Spleen (tissue), 7 donors: ENCODE results near the gene SLC1A3.

Experiments used
- CTCF ChIP-seq, 11 experiments: fragments of 200-600 bp in 7 of 11; fragments of 450-650 bp in 4 of 11; sonication (generic) in 4 of 11; IDR thresholded peaks in 8 of 11; conservative IDR thresholded peaks in 3 of 11; 1 replicate in 7 of 11; 2 replicates in 4 of 11; pipeline versions ENCODE4 v1.4.0 to v1.8.0; 2016 to 2021; ENCODE audit warnings: antibody characterized with exemption in 11 of 11, inconsistent platforms in 4 of 11, mild to moderate bottlenecking in 1 of 11
- POLR2A ChIP-seq, 3 donors: fragments of 450-650 bp; IDR thresholded peaks; one replicate each; pipeline ENCODE4 v1.5.1; 2017; ENCODE audit warnings: antibody characterized with exemption in 3 of 3, mild to moderate bottlenecking in 1 of 3
- donor health status: DM: no; HTN: no; CAD: no; lungs with moderate emphysema.
- donor health status: DM: no; HTN: no; CAD: no.
- donor health status: DM: no; HTN: no; CAD: no.

- TF ChIP-seq CTCF (IDR thresholded peaks at IDR 0.05 in 8 of 11, conservative IDR thresholded peaks at IDR 0.05 in 3 of 11) (no peak), POLR2A (IDR thresholded peaks at IDR 0.05) (no peak)
Observed at GRCh38 chr5:36664766-36665165, 58.4 kb downstream of the SLC1A3 start.
